Activated CD4-positive, alpha-beta T cell treated with anti-CD3 and anti-CD28 coated beads, Interleukin-2, amount 10 ng/mL, durations not matched to agents 7 days and 5 days (primary cell): Measurements from ENCODE around the gene CSTA. TPM values are rescaled to one million over a fixed set of nuclear protein-coding genes. Genes with fewer than 3 reads are reported as not detected.
A peak's percentile ranks its signal among the peaks of the same experiment; 100 is the strongest.

ENCODE experiments used
- CTCF ChIA-PET: fragments of 350-600 bp; sonication (Branson Sonifier 250); formaldehyde crosslinking; loops from one replicate; lab custom pipeline; 2021; ENCODE audit warnings: antibody characterized with exemption; lab: Charles Lee
- POLR2A ChIA-PET: fragments of 350-600 bp; sonication (Branson Sonifier 250); formaldehyde crosslinking; loops from one replicate; lab custom pipeline; 2021; ENCODE audit warnings: antibody characterized with exemption; lab: Charles Lee
- DNase-seq: peaks from one replicate; pipeline ENCODE4 v3.0.0-alpha.2; 2020
- H3K27ac Mint-ChIP-seq: one replicate; pipeline ENCODE4 v1.8.0; 2021; ENCODE audit warnings: mild to moderate bottlenecking, moderate library complexity, mixed read lengths
- H3K27me3 Mint-ChIP-seq: one replicate; pipeline ENCODE4 v1.8.0; 2021; ENCODE audit warnings: mixed read lengths
- H3K36me3 Mint-ChIP-seq: one replicate; pipeline ENCODE4 v1.8.0; 2021; ENCODE audit warnings: low read depth, mixed read lengths
- H3K4me1 Mint-ChIP-seq: one replicate; pipeline ENCODE4 v1.8.0; 2021; ENCODE audit warnings: mixed read lengths
- H3K4me3 Mint-ChIP-seq: one replicate; pipeline ENCODE4 v1.8.0; 2021; ENCODE audit warnings: mild to moderate bottlenecking, moderate library complexity, mixed read lengths
- H3K9me3 Mint-ChIP-seq: one replicate; pipeline ENCODE4 v1.8.0; 2021; ENCODE audit warnings: mixed read lengths
- total RNA-seq, 2 experiments: library from RNA; stranded (reverse); gene quantifications; one replicate each; pipeline ENCODE4 v1.2.3, GENCODE V29; 2021

CSTA gene
- total RNA-seq, 2 experiments from 2014 or later = not detected

- ChIA-PET POLR2A (no interaction called here), CTCF (interaction anchor here (0.7 to 2.6 kb wide), 7 partner anchors 10 to 47 kb away, joined by 3 to 9 read pairs (median 3); no protein-coding TSS in a partner anchor)
- Mint-ChIP-seq H3K27me3 (peaks cover 22% of the 10 kb centered on the region), H3K4me1 (no peaks in the 10 kb centered on the region), H3K36me3 (no peaks in the 10 kb centered on the region), H3K9me3 (no peaks in the 10 kb centered on the region), H3K4me3 (no peak overlapping the region), H3K27ac (no peak overlapping the region)
- no peak for DNase-seq
These were observed 17.9 kb upstream of the CSTA start for GRCh38 chr3:122307094-122307687.

DNA sequence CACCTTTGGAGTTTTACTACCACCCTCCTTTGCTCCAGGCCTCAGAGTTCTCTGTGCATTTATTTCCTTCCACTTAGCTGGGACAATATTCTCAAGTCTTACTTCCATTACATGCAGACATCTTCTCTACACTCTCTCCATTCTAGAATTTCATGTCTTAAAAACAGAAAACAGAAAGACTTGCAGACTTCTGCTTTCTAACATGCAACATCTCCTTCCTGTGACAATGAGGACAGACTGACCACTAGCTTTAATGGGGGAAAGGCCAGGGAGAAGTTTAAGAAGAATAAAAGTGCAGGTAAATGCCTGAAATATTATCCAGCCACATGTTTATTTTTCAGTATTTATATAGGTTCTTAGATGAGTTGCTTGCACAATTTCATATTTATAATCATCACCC lies 17.1 kb upstream of the CSTA start:
- H3K36me3 Mint-ChIP-seq = no peaks in the 10 kb centered on the region
- peaks cover 5% of the 10 kb centered on the region for H3K4me1 Mint-ChIP-seq
- POLR2A ChIA-PET = interaction anchor here (0.6 kb wide), 1 partner anchor 670 kb away, joined by 4 read pairs; no protein-coding TSS in a partner anchor
- H3K27me3 Mint-ChIP-seq = peaks cover 19% of the 10 kb centered on the region
- H3K9me3 Mint-ChIP-seq = no peaks in the 10 kb centered on the region
- no peak overlapping the region for H3K4me3 Mint-ChIP-seq
- CTCF ChIA-PET = interaction anchor here (0.6 to 2.6 kb wide), 4 partner anchors 10 to 272 kb away, joined by 3 to 9 read pairs (median 4); no protein-coding TSS in a partner anchor
- DNase-seq = no peak
- H3K27ac Mint-ChIP-seq = no peak overlapping the region

DNA sequence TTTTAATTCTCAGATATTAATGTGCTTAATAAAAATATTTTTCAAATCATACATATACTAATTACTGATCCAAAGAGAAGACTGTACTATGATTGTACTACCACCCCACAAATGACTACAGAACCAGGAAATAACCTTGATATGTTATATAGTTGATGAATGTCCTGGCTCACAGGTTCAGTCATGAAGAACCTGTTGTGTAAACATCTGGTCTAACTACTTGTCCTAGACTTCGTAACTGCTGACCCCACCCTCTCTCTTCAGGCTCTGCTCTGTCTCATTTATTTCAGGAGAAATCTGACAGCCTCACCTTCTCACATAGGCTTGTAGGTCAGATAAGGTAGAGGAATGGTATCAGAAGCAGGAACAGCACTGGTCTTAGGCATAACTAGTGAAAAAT lies 14.7 kb upstream of the CSTA start:
- CTCF ChIA-PET = no interaction called here
- H3K4me1 Mint-ChIP-seq = peaks cover 8% of the 10 kb centered on the region

GRCh38 chr3:122312826-122313225 lies 12.2 kb upstream of the CSTA start:
- Mint-ChIP-seq H3K27ac (no peak overlapping the region), H3K4me1 (peaks cover 8% of the 10 kb centered on the region)
- POLR2A ChIA-PET = no interaction called here

More for the DNA sequence above, 14.7 kb upstream of the CSTA start:
- peaks cover 18% of the 10 kb centered on the region for H3K27me3 Mint-ChIP-seq
- H3K27ac Mint-ChIP-seq = no peak overlapping the region
- H3K9me3 Mint-ChIP-seq = no peaks in the 10 kb centered on the region
- no peak overlapping the region for H3K4me3 Mint-ChIP-seq
- no peaks in the 10 kb centered on the region for H3K36me3 Mint-ChIP-seq
- POLR2A ChIA-PET = no interaction called here
- no peak for DNase-seq

GRCh38 chr3:122313281-122313680 lies 11.8 kb upstream of the CSTA start:
- no peaks in the 10 kb centered on the region for H3K36me3 Mint-ChIP-seq
- peaks cover 6% of the 10 kb centered on the region for H3K27me3 Mint-ChIP-seq
- H3K9me3 Mint-ChIP-seq = peaks cover under 1% of the 10 kb centered on the region
- ChIA-PET POLR2A (no interaction called here), CTCF (no interaction called here)
- H3K27ac Mint-ChIP-seq = no peak overlapping the region
- no peak overlapping the region for H3K4me3 Mint-ChIP-seq
- no peak for DNase-seq
- H3K4me1 Mint-ChIP-seq = peaks cover 9% of the 10 kb centered on the region

More at GRCh38 chr3:122312826-122313225, 12.2 kb upstream of the CSTA start:
- Mint-ChIP-seq H3K9me3 (no peaks in the 10 kb centered on the region), H3K36me3 (no peaks in the 10 kb centered on the region), H3K4me3 (no peak overlapping the region), H3K27me3 (peaks cover 5% of the 10 kb centered on the region)
- no peak for DNase-seq
- CTCF ChIA-PET = interaction anchor here (0.6 kb wide), 1 partner anchor 585 kb away, joined by 3 read pairs; no protein-coding TSS in a partner anchor

DNA sequence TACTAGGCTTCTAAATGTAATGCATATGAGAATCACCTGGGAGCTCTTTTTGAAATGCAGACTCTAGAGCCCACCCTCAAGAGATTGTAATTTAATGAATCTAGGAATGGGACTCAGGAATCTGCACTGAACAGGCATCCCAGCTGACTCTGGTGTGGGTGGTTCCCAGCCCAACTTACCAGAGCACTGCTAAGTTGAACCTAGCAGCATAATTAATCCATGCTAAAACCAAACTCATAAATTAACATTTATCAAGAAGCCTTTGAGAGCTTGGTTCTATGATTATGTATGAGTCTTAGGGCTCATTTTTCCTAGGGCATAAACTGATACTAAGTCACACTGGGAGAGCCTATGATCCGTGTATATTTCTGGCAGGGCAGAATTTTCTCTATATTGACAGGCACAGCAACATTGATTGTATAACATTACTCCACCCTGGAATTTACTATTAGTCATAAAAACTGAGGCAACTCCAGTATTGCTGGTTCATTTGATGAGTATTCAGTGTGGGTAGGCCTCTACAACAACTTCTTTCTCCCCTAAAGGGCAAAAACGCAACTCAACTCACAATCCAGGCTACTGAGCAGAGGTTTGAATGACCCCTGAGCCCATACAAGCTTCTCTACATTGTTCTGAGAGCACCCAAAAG lies 10.7 kb upstream of the CSTA start:
- ChIA-PET POLR2A (no interaction called here), CTCF (interaction anchor here (0.6 kb wide), 2 partner anchors 487 to 741 kb away, joined by 3 read pairs; no protein-coding TSS in a partner anchor)
- no peaks in the 10 kb centered on the region for H3K36me3 Mint-ChIP-seq
- H3K27me3 Mint-ChIP-seq = peaks cover 2% of the 10 kb centered on the region
- peaks cover 10% of the 10 kb centered on the region for H3K4me1 Mint-ChIP-seq
- H3K4me3 Mint-ChIP-seq = no peak overlapping the region
- H3K9me3 Mint-ChIP-seq = peaks cover 6% of the 10 kb centered on the region
- DNase-seq = no peak
- no peak overlapping the region for H3K27ac Mint-ChIP-seq

- no peaks in the 10 kb centered on the region for H3K36me3 Mint-ChIP-seq
- POLR2A ChIA-PET = no interaction called here
- H3K9me3 Mint-ChIP-seq = peaks cover 12% of the 10 kb centered on the region
- no peak for DNase-seq
- peaks cover 2% of the 10 kb centered on the region for H3K27me3 Mint-ChIP-seq
- peaks cover 10% of the 10 kb centered on the region for H3K4me1 Mint-ChIP-seq
- CTCF ChIA-PET = no interaction called here
- H3K4me3 Mint-ChIP-seq = no peak overlapping the region
- H3K27ac Mint-ChIP-seq = no peak overlapping the region
These were observed 9.4 kb upstream of the CSTA start for GRCh38 chr3:122315619-122316018.

- H3K36me3 Mint-ChIP-seq = peaks cover under 1% of the 10 kb centered on the region
- H3K27me3 Mint-ChIP-seq = peaks cover 2% of the 10 kb centered on the region
- H3K4me3 Mint-ChIP-seq = no peak overlapping the region
- no peak for DNase-seq
- ChIA-PET POLR2A (no interaction called here), CTCF (interaction anchor here (2.9 kb wide), 1 partner anchor 16 kb away, joined by 11 read pairs; no protein-coding TSS in a partner anchor)
- peaks cover 13% of the 10 kb centered on the region for H3K9me3 Mint-ChIP-seq
- H3K27ac Mint-ChIP-seq = no peak overlapping the region
- peaks cover 14% of the 10 kb centered on the region for H3K4me1 Mint-ChIP-seq
These were observed 8.7 kb upstream of the CSTA start for GRCh38 chr3:122316368-122316767.

- CTCF ChIA-PET = interaction anchor here (2.9 kb wide), 1 partner anchor 18 kb away, joined by 11 read pairs; no protein-coding TSS in a partner anchor
- Mint-ChIP-seq H3K9me3 (peaks cover 14% of the 10 kb centered on the region), H3K36me3 (peaks cover 2% of the 10 kb centered on the region), H3K4me3 (no peak overlapping the region), H3K27me3 (peaks cover 2% of the 10 kb centered on the region), H3K27ac (no peak overlapping the region), H3K4me1 (peaks cover 23% of the 10 kb centered on the region)
- no peak for DNase-seq
- POLR2A ChIA-PET = no interaction called here
These were observed 6.4 kb upstream of the CSTA start for GRCh38 chr3:122318620-122319019.

GRCh38 chr3:122322095-122323075 lies 2.7 kb upstream of the CSTA start:
- ChIA-PET CTCF (interaction anchor here (0.7 to 1.7 kb wide), 3 partner anchors 16 to 857 kb away, joined by 3 to 9 read pairs (median 3); no protein-coding TSS in a partner anchor), POLR2A (no interaction called here)
- Mint-ChIP-seq H3K27ac (no peak overlapping the region), H3K4me1 (peaks cover 23% of the 10 kb centered on the region), H3K9me3 (peaks cover 14% of the 10 kb centered on the region), H3K4me3 (no peak overlapping the region), H3K36me3 (peaks cover 2% of the 10 kb centered on the region), H3K27me3 (peaks cover 5% of the 10 kb centered on the region)
- DNase-seq = peak; percentile 65

DNA sequence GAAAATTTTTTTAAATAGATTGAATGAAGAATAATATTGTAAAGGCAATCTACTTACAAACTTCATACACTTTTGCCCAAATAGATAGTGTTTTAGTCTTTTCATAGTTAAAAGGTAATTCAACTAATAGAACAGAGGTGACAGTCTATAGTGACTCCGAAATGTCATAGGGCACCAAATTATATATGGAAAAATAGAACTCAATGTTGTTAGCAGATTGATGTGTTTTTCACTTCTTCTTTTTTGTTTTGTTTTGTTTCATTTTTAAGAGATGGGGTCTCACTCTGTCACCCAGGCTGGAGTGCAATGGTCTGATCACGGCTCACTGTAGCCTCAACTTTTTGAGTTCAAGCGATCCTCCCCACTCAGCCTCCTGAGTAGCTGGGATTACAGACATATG lies 721 bp downstream of the CSTA start:
- Mint-ChIP-seq H3K4me1 (peaks cover 21% of the 10 kb centered on the region), H3K27ac (no peak overlapping the region), H3K36me3 (peaks cover 2% of the 10 kb centered on the region), H3K4me3 (no peak overlapping the region), H3K27me3 (peaks cover 6% of the 10 kb centered on the region), H3K9me3 (peaks cover 2% of the 10 kb centered on the region)
- ChIA-PET POLR2A (no interaction called here), CTCF (interaction anchor here (0.8 to 0.9 kb wide), 2 partner anchors 18 to 40 kb away, joined by 3 read pairs; no protein-coding TSS in a partner anchor)
- DNase-seq = no peak

GRCh38 chr3:122331886-122332285 lies 6.8 kb downstream of the CSTA start:
- Mint-ChIP-seq H3K9me3 (no peaks in the 10 kb centered on the region), H3K27ac (no peak overlapping the region), H3K36me3 (no peaks in the 10 kb centered on the region), H3K4me3 (no peak overlapping the region), H3K4me1 (no peaks in the 10 kb centered on the region), H3K27me3 (peaks cover 30% of the 10 kb centered on the region)
- POLR2A ChIA-PET = no interaction called here
- CTCF ChIA-PET = interaction anchor here (2.2 kb wide), 1 partner anchor 34 kb away, joined by 5 read pairs; no protein-coding TSS in a partner anchor
- DNase-seq = no peak
